Ascending aorta (tissue), 2 donors: ENCODE results near the gene ALPL. TPM values are rescaled to one million over a fixed set of nuclear protein-coding genes. Genes with fewer than 3 reads are reported as not detected.

ENCODE experiments used
- DNase-seq, 2 donors: peaks; one replicate each; pipeline ENCODE4 v3.0.0-alpha.2; 2019; ENCODE audit warnings: low spot score in 2 of 2
- H3K27ac ChIP-seq, 2 donors: fragments of 200-600 bp; sonication (generic); one replicate each; pipeline ENCODE4 v1.5.1; 2016 to 2017; ENCODE audit warnings: mild to moderate bottlenecking in 1 of 2
- H3K27me3 ChIP-seq: fragments of 200-600 bp; sonication (generic); one replicate; pipeline ENCODE4 v1.5.1; 2017
- H3K36me3 ChIP-seq, 2 donors: fragments of 200-600 bp; sonication (generic); one replicate each; pipeline ENCODE4 v1.5.1; 2016
- H3K4me1 ChIP-seq, 2 donors: fragments of 200-600 bp; sonication (generic); one replicate each; pipeline ENCODE4 v1.5.1; 2016 to 2017; ENCODE audit warnings: mild to moderate bottlenecking in 1 of 2
- H3K4me3 ChIP-seq, 2 donors: fragments of 200-600 bp; sonication (generic); one replicate each; pipeline ENCODE4 v1.5.1; 2016 to 2017; ENCODE audit warnings: mild to moderate bottlenecking in 1 of 2
- H3K9me3 ChIP-seq, 2 donors: fragments of 200-600 bp; sonication (generic); one replicate each; pipeline ENCODE4 v1.5.1; 2016
- intact Hi-C: fragments of 100-400 bp; cut with DNase I; formaldehyde crosslinking; loops from one replicate; pipeline ENCODE4 v1.15.1; 2023
- total RNA-seq: library from RNA; depleted of rRNA; stranded (reverse); fragments of >200 nt; gene quantifications from one replicate; pipeline ENCODE4 v1.1.0, GENCODE V29; 2016
- TF ChIP-seq, protein P1 (sequence below), 3 experiments: fragments of 200-600 bp in 2 of 3; fragments of 450-650 bp in 1 of 3; sonication (generic) in 2 of 3; IDR thresholded peaks; one replicate each; pipeline ENCODE4 v1.5.1; 2016 to 2019; ENCODE audit warnings: antibody characterized with exemption in 3 of 3, mild to moderate bottlenecking in 1 of 3, moderate library complexity in 1 of 3

Gene ALPL
- total RNA-seq, 1 donor from 2014 or later = 35.3 TPM

- DNase-seq = no peak
- Histone ChIP-seq H3K27ac (no peak overlapping the region), H3K36me3 (no peaks in the 10 kb centered on the region), H3K9me3 (no peaks in the 10 kb centered on the region), H3K27me3 (peaks cover 4% of the 10 kb centered on the region), H3K4me3 (no peak overlapping the region), H3K4me1 (no peaks in the 10 kb centered on the region)
- TF ChIP-seq, protein P1, sequence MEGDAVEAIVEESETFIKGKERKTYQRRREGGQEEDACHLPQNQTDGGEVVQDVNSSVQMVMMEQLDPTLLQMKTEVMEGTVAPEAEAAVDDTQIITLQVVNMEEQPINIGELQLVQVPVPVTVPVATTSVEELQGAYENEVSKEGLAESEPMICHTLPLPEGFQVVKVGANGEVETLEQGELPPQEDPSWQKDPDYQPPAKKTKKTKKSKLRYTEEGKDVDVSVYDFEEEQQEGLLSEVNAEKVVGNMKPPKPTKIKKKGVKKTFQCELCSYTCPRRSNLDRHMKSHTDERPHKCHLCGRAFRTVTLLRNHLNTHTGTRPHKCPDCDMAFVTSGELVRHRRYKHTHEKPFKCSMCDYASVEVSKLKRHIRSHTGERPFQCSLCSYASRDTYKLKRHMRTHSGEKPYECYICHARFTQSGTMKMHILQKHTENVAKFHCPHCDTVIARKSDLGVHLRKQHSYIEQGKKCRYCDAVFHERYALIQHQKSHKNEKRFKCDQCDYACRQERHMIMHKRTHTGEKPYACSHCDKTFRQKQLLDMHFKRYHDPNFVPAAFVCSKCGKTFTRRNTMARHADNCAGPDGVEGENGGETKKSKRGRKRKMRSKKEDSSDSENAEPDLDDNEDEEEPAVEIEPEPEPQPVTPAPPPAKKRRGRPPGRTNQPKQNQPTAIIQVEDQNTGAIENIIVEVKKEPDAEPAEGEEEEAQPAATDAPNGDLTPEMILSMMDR (IDR thresholded peaks at IDR 0.05) = no peak
- intact Hi-C loops = no loop called here
These were observed 108.8 kb downstream of the ALPL start for GRCh38 chr1:21618059-21618458.

DNA sequence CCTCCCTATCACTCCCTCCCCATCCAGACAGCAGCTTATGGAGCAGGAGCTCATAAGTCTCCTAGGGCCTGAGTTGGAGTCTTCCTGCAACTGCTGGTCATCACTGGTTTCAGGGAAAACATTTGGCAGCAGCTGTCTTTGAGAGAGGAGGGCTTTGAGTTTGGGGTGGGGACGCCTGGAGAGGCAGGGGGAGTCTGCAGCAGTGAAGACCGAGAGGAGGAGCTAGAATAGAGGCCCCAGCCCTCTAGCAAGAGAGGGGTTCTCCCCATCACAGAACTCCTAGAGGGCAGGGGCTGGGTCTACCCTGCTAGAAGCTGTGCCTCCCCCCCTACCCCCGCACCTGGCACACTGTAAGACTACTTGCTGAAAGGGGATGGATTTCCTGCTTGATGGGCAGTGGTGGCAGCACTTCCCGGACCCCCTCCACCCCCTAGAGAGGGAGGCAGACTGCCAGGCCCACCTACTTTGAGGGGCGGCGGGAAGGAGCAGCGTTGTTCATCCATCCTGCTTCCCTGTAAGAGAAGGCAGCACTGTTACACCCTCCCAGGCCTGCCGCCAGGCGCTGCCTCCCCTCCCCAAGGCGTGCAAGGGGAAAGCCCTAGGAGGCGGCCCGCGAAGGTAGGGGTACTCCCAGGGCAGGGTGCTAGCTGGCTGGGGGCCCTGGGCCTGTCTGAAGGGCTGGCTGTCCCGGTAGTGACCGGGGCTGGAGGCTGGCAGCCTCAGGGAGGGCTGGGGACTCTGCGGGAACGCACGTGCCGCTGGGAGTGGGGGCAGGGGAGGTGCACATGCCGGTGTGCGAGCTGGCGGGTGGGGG is 109.5 kb downstream of the ALPL start:
- no peaks in the 10 kb centered on the region for H3K9me3 ChIP-seq
- no peak overlapping the region for H3K4me3 ChIP-seq
- peaks cover 5% of the 10 kb centered on the region for H3K27me3 ChIP-seq
- intact Hi-C loops = no loop called here
- TF ChIP-seq, protein P1 (IDR thresholded peaks at IDR 0.05) = no peak
- DNase-seq = no peak
- no peak overlapping the region for H3K27ac ChIP-seq
- H3K36me3 ChIP-seq = no peaks in the 10 kb centered on the region
- H3K4me1 ChIP-seq = no peaks in the 10 kb centered on the region

DNA sequence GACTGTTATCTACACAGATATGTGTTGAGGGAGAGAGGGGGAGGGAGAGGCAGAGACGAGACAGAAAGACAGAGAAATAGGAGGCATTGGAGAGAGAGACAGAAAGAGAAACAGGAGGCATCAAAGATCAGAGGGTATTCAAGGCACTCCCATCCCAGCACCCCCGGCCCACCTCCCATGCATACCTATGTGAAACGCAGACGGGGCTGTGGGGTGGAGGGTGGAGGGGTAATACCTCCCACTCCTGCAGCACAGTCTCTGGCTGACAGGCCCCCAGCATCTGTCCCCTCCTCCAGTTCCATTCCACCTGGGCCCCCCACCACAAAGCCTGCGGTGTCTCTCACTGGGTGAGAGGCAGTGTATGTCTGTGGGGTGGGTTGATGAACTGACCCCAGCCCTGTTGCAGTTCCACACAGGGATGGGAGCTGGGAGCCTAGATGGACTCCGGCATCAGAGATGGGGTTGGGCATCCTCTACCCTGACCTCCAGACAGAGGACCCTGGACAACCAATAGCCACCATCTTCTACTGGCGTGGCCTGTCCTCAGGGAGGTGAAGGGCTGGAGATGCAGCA is 110.2 kb downstream of the ALPL start:
- H3K4me1 ChIP-seq = no peaks in the 10 kb centered on the region
- no peak overlapping the region for H3K27ac ChIP-seq
- no peaks in the 10 kb centered on the region for H3K9me3 ChIP-seq
- DNase-seq = no peak
- intact Hi-C loops = no loop called here
- no peaks in the 10 kb centered on the region for H3K36me3 ChIP-seq
- TF ChIP-seq, protein P1 (IDR thresholded peaks at IDR 0.05) = no peak
- no peak overlapping the region for H3K4me3 ChIP-seq
- peaks cover 5% of the 10 kb centered on the region for H3K27me3 ChIP-seq

DNA sequence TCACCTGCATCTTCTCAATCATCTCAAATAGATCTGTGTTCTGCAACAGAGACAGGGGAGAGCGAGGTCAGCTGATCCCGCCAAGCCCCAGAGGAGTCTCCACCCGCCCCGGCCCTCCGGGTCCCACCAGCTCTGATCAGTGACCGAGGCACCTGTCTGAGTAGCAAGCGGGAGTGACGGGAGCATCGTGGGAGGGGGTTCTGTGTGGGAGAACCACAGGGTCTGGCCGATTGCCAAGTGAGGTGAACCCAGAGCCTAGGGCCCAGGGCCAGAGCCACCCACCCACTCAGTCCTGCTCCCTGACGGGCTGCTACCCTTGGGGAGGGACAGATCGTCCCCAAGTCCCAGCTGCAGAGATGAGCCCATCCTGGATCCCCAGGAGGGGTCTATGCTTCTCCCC is 110.8 kb downstream of the ALPL start:
- Histone ChIP-seq H3K27me3 (peaks cover 5% of the 10 kb centered on the region), H3K4me1 (no peaks in the 10 kb centered on the region), H3K9me3 (no peaks in the 10 kb centered on the region), H3K4me3 (no peak overlapping the region), H3K27ac (no peak overlapping the region), H3K36me3 (no peaks in the 10 kb centered on the region)
- no peak for DNase-seq
- TF ChIP-seq, protein P1 (IDR thresholded peaks at IDR 0.05) = no peak
- intact Hi-C loops = no loop called here

DNA sequence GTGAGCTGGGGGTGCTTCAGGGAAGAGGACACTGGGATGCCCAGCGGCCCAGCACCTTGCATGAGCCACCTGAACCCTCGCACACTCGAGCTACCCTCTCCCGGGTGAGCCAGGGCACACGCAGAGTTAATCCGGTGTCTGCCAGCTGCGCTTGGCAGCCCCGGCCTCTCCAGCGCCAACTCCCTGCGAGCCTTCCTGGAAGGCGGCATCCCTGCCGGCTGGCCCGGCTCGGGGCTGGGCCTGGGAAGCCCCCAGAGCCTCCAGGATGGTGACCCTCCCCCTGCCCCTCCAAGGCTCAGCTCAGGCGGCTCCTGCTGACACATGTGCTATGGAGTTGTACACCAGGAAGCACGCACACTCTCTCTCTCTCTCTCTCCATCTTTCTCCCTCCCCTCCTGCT is 111.3 kb downstream of the ALPL start:
- intact Hi-C loops = no loop called here
- Histone ChIP-seq H3K4me1 (no peaks in the 10 kb centered on the region), H3K27ac (no peak overlapping the region), H3K27me3 (peaks cover 5% of the 10 kb centered on the region), H3K9me3 (no peaks in the 10 kb centered on the region), H3K4me3 (no peak overlapping the region), H3K36me3 (no peaks in the 10 kb centered on the region)
- TF ChIP-seq, protein P1 (IDR thresholded peaks at IDR 0.05) = no peak
- no peak for DNase-seq
